Activated CD8-positive, alpha-beta memory T cell treated with anti-CD3 and anti-CD28 coated beads, Interleukin-2, amount 50 U/mL, for 24 hours (primary cell): ENCODE measurements around the gene RGS3.

ENCODE experiments used
- DNase-seq: peaks from one replicate; pipeline ENCODE4 v3.0.0-alpha.2; 2020; ENCODE audit errors: extremely low read depth

RGS3 gene

GRCh38 chr9:113465599-113466140 is 2.1 kb downstream of the RGS3 start:
- DNase-seq: no peak

- no peak for DNase-seq
Measured at GRCh38 chr9:113467183-113467582, 3.7 kb downstream of the RGS3 start.

GRCh38 chr9:113468716-113469448 is 5.4 kb downstream of the RGS3 start:
- no peak for DNase-seq

DNA sequence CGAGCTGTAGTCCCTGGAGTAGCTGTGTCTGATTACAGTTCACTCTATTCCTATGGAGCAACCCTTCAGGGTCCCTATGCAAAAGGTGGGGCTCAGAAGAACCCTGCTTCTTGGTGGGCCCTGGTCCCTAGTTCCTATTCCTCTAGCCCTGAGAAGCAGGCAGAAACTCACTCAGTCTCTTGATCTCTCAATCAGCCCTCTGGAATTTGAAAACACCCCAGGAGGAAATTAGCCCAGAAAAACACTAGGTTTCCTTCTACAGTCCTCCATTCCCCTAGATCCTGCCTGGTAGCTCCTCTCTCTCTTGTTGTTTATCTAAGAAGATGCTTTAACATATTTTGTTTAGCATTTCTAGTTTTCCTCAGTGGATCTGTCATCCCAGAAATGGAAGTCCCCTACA is 7.6 kb downstream of the RGS3 start:
- no peak for DNase-seq

GRCh38 chr9:113471566-113471965 is 8.0 kb downstream of the RGS3 start:
- DNase-seq: no peak

GRCh38 chr9:113472199-113472598 is 8.7 kb downstream of the RGS3 start:
- no peak for DNase-seq

- no peak for DNase-seq
Measured at GRCh38 chr9:113474360-113475028, 11.0 kb downstream of the RGS3 start.

- no peak for DNase-seq
Measured at GRCh38 chr9:113475031-113475430, 11.5 kb downstream of the RGS3 start.

GRCh38 chr9:113475992-113476391 is 12.5 kb downstream of the RGS3 start:
- no peak for DNase-seq

DNA sequence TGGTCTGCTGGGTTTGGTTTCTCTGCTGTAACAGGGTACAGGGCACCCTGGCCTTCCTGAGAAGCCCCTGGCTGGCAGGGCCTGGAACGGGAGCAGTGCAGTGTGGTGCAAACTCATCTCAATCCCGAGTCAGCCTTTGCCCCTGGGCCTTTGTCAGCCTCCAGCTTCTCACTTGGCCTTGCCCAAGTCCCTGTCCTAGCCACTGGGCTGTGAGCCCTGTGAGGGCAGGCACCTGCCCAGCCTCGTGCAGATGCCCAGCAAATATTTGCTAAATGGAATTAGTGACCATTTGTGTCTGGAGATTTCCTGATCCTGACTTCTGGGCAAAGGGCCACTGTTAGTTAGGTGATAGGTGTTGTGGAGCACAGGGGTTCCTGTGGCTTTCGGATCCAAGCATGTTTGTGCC is 13.0 kb downstream of the RGS3 start:
- no peak for DNase-seq

DNA sequence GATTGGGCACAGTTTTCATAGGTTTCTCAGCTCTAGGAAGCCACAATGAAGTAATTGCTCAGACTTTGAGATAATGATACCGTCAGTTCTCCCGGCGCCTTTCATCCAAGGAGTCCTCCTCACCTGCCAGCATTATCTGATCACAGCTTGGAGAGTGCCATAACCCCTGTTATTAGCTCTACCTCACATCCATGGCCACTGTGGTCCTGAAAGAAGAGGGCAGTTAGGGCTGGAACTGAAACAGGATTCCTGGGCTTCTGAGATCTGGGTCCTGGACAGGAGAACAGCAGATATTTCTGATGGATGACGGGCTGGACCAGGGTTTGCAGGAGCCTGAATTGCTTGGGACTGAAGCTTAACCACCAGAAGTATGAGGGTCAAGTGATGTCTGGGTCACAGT is 13.5 kb downstream of the RGS3 start:
- no peak for DNase-seq

GRCh38 chr9:113477661-113478060 is 14.1 kb downstream of the RGS3 start:
- no peak for DNase-seq

- no peak for DNase-seq
Measured at GRCh38 chr9:113479174-113479621, 15.7 kb downstream of the RGS3 start.

DNA sequence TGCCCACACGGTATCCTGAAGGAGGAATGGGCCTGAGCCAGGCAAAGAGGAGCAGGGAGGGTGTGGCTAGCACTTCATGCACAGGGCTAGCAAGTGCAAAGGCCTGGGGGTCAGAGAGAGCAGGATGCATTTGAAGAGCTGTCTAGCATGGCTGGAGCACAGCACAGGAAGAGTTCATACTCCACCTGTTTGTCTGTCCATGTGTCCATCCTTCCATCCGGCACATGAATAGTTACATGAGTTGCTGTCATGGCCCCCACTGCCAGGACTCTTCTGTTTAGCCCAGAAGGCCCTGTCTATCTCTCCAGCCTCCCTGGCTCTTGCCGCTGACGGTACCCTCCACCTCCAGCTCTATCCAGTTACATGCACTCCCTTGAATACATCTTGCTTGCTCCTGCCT is 17.1 kb downstream of the RGS3 start:
- DNase-seq: no peak

DNA sequence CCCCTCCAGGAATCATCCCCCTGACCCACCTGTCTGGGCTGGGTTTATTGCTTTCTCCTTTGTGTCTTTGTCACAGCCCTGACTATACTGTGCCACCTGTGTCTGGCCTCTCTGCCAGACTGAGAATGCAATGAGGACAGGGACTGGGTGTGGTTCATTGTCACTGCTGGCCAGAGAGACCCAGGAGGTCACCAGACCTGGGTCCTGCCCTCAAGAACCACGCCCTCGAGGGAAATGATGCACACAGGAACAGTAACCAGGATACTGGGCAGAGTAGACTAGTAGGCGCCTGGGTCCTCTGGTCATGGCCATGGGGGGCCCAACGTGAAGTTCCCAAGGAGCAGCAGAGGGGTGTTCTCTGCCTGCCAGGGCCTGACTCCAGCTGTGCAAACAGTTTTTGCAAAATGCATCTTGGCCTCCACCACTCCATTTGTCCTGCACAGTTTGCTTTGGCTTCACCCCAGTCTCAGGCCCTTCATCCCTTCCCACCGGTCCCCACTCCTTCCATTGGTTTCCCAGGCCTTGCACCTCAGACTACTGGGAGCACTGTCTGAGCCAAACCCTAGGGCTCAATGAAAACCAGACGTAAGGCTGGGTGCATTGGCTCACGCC is 17.8 kb downstream of the RGS3 start:
- no peak for DNase-seq

DNA sequence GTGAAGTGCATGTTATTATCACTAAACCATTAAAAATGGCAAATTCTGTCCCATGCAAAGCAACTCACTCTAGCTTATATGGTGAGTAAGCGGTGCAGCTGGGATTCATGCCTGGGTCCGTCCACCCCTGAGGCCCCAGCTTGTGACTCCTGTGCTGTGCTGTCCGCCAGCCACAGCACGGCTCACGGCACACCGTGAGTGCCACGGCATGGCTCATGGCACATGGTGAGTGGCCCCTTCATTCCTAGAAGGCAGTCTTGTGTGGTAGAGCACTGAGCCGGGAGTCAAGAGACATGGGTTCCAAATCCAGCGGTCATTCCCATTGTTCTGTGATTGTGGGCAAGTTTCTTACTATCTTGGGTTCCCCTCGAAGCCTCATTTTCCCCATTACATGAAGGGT is 18.8 kb downstream of the RGS3 start:
- no peak for DNase-seq

DNA sequence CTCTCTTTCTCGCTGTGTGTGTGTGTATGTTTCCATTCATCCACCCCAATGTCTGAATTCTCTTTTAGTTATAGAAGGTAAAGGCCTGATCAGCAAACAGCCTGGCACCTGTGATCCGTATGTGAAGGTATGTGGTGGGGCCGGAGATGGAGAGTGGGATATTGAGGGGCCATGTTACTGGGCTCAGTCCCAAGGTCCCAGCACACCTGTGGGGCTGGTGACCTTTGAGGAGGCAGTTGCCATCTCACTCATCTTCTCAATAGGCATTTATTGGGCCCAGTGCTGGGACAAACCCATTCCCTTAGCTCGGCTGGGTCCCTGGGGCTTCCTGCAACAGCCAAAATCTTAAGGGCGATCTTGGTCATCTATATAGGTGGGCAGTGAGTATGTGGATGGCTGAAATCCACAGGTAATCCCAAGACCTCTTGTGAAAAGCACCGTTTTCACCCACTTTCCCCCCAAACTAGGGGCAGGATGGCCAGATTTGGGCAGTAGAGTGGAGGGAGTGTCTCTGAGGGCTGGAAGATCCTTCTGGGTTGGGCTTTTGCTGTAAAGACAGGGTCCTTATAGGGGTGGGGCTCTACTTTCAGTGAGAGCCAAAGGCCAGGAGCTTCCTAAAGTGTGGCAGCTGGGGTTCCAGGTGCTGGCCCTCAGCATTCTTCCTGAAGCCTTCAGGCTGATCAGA is 19.6 kb downstream of the RGS3 start:
- no peak for DNase-seq

- no peak for DNase-seq
Measured at GRCh38 chr9:113483676-113484257, 20.2 kb downstream of the RGS3 start.

DNA sequence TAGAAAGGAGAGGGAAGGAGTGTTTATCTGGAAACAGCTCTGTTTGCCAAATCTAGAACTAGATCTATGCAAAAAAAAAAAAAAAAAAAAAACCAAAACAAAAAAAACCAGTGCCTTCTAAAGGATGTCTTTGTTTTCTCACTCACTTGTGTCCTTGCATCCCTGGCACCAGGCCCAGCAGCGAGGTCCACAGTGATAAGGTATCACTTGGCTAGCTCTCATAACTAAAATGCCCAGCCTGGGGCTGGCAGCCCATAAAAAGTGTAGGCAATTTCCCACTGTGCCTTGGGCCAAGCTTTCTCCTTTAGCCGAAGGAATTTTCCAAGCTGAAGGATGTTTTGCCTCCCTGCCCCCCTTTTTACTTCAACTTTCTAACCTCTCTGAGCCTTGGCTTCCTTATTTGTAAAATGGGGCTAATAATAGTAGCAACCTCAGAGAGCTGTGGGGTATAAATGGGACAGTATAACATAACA is 20.8 kb downstream of the RGS3 start:
- no peak for DNase-seq

GRCh38 chr9:113485761-113486115 is 22.2 kb downstream of the RGS3 start:
- DNase-seq: no peak

DNA sequence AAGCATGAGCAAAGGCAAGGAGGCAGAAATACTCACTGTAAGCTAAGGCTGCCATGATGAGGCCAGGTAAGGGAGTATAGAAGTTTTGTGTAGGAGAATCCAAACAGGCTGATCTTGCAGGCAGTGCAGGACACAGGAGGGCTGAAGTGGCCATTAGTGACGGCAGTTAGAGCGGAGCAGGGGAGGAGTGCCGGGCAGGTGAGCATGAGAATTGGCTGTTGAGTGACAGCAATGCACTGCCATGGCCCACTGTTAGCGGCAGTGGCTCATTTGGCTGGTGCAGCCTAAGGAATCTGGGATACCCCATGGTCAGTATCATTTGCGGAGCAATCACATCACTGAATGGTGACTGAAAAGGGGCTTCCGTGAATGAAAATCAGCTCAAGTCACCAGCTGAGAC is 22.8 kb downstream of the RGS3 start:
- DNase-seq: no peak

DNA sequence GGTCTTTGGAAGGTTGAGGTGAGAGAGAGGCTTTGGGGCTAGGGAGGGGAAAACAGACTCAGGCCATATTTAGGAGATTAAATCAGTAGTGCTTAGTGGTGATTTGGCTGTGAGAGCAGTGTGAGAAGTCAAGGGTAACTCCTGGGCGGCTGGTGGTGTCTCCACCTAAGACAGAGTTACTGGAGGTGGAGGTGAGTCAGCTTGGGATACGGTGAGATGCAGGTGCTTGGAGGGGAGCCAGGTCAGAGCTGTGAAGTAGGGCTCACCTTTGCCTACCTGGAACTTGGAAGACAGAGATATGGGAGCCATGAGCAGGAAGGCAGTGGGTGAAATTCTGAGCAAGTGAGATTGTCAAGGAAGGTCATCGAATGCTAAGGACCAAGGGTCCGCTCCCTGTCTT is 24.5 kb downstream of the RGS3 start:
- no peak for DNase-seq
